Stimulated activated CD8-positive, alpha-beta memory T cell treated with anti-CD3 and anti-CD28 coated beads, Interleukin-15, amount 100 ng/mL, for 48 hours (primary cell): ENCODE results near the gene HLA-DPB1.
A peak's percentile ranks its signal among the peaks of the same experiment; 100 is the strongest.
"Not testable (repeated sequence)": the region's sequence is repeated elsewhere in the genome, so short reads cannot be mapped to it uniquely, and the experiment has no call there.

Experiments
- DNase-seq, 2 donors: peaks; one replicate each; pipeline ENCODE4 v3.0.0-alpha.2; 2020; ENCODE audit warnings: low read depth in 2 of 2

Gene HLA-DPB1

DNA sequence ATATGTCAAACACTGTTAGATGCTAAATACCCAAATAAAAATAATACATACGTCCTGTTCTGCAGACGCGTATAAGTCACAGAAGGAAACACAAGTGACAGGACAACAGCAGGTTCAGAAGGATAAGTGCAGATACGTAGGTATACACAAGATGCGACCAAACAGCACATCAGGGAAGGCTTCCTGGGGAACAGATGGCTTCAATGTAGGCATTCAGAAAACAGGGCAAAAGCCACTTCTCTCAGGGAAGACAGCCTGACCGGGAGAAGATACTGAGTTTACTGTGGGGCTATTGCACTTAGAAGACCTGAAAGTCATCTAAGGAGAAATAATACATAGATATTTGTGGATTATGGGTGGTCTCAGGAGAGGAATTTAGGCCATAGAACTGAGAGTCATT is 4.2 kb upstream of the HLA-DPB1 start:
- no peak for DNase-seq

DNA sequence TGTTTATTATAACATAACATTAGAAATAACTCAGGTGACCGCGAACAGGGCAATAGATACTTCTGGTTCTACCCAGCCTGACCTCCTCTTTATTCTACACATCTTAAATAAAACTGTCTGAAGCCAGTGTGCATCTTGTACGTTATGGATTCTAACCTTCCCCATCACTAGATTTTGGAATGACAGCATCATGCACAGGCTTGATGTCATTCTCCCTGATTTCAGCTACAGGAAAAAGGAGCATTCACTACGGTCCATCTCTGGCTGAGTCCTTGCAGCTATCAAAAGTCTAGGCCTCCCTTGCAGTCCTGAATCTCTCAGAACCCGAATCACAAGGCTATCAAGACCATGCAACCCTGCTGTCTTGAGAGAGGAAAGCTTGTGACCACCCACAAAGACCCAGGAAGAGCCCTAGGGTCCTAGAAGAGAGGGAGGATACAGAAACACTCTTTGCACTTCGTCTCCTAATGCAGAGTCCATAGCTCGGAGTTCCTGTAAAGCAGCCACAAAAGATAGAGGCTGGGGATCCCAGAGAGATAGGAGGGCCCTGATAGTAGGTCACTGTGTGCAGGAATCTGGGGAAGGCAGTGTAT is 3.2 kb upstream of the HLA-DPB1 start:
- DNase-seq = no peak

DNA sequence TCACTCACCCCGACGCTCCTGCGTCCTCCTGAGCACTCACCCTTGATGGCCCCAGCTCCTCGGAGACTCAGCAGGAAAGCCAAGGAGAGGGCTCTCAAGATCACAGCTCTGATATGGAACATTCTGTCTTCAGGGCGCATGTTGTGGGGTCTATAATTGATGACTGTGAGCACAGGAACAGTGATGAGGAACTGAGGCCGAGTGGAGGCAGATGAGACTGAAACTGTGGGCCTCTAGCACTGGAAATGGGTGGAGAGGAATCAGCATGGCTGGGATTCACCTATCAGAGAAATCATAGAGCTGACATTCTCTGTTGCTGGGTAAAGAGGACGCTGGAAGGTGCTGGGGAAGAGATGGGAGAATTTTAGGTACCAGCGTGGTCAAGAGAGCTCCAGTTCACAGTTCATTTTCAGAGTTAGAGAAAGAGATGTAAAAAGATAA is 2.3 kb upstream of the HLA-DPB1 start, which contains the start of gene HLA-DPA1:
Gene HLA-DPA1, minus strand, starts transcription at position 219 of the 441 bp plus-strand sequence.
- peak in 1 of 2 donors; percentile 15 for DNase-seq

DNA sequence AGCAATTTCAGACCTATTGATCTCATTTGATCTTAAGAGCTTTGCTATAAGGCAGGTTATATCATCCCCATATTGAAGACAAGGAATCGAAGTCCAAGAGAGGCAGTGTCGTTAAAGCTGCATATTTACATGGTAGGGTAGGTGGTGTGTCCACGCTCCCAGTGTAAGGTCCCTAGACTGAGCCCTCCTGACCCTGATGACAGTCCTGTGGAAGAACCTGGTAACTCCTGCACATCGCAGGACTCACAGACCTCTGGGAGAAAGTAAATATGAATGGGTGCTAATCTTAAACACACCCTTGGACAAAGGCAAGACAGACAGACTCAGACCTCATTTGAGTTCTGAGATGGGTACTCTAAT is 602 bp upstream of the HLA-DPB1 start:
- DNase-seq = no peak

DNA sequence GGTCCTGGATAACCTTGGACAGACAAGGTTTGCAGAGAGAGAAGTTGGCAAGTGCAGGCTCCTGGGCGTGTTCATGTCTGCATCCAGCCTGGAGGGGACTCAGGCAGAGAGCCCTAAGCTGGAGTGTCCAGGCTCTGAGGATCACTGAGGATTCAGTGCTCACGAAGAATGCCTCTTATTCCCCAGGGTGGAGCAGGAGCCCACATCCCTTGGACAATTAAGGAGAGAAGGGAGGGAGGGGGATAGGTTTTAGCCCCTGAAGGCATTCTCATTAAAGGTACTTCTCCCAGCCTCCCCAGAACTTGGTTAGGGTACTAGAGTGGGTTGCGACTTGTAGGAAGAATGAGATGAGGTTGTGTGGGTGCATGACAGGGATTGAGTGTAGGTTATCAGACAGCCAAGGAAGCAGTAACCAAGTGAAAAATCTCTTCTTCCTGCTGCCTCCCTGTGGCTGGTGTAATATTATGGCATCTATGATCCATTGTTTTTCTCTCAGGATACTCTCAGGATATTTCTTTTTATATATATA is 680 bp downstream of the HLA-DPB1 start:
- no peak for DNase-seq

DNA sequence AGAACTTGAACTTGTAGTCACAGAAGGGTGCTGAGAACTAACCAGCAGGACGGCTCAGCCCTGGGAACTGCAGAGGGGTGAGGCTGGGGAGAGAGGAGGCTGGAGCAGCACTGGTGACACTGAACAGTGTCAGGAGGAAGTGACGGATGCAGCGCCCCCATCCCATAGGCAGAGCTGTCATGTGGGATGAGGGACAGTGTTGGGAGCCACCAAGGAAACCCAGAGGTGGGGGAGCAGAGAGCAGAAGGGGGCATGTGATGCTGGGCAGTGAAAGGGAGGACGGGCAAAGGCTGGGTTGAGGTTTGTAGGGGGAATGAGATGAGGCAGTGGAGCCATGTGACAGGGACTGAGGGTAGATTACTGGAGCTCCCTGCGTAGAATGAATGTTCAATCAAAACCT is 2.1 kb downstream of the HLA-DPB1 start:
- DNase-seq = no peak

DNA sequence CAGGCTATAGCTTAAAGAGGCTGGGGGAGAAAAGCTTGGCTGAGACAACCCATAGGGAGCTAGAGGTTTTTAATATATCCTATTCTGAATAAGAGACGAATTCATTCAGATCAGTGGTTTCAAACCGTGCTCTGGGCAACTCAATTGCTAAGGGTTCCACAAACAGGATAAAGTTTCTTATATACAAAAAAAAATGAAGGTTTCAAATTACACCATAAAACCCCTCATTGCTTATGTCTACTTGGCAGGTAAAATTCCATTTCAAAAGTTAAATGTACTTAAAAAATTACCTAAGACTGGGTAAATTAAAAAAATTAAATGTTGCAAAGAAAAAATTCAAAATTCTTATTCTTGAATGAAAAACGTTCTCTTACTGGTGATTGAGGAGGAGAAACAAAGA is 2.7 kb downstream of the HLA-DPB1 start:
- DNase-seq = no peak

DNA sequence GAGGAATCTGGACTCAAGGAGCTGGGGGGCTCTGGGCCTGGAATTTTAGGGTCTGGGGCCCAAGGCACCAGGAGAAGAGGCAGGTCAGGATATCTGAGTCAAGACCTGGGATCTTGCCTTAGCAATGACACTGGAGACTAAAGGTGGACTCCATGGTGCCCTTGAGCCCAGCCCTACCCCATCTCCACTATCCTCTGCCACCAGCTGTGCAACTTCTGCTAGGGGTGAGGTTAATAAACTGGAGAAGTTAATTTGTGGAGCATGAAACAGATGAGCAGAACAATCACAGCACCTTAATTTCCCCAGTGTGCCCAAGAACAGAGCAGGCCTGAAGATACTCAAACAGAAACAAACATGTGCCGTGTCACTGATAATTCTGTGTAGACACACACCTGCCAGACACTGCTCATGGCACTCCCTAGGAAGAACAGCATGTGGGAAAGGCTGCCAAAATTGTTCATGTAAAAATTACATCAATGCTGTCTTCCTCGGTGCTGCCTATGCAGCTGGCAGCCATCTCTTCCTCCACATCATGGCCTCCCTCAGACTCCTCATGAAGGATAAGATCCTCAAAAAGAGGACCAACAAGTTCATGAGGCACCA is 3.2 kb downstream of the HLA-DPB1 start:
- no peak for DNase-seq

DNA sequence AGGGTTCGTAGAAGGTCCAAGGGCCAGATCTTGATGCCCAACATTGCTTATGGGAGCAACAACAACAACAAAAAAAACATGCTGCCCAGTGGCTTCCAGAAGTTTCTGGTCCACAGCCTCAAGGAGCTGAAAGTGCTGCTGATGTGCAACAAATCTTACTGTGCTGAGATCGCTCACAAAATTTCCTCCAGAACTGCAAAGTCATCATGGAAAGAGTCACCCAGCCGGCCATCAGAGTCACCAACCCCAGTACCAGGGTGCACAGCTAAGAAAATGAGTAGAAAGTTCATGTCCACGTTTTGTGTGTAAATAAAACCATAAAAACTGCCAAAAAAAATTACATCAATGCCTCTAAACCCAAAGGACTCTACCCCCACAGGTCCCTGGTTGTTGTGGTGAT is 3.8 kb downstream of the HLA-DPB1 start:
- DNase-seq = no peak

DNA sequence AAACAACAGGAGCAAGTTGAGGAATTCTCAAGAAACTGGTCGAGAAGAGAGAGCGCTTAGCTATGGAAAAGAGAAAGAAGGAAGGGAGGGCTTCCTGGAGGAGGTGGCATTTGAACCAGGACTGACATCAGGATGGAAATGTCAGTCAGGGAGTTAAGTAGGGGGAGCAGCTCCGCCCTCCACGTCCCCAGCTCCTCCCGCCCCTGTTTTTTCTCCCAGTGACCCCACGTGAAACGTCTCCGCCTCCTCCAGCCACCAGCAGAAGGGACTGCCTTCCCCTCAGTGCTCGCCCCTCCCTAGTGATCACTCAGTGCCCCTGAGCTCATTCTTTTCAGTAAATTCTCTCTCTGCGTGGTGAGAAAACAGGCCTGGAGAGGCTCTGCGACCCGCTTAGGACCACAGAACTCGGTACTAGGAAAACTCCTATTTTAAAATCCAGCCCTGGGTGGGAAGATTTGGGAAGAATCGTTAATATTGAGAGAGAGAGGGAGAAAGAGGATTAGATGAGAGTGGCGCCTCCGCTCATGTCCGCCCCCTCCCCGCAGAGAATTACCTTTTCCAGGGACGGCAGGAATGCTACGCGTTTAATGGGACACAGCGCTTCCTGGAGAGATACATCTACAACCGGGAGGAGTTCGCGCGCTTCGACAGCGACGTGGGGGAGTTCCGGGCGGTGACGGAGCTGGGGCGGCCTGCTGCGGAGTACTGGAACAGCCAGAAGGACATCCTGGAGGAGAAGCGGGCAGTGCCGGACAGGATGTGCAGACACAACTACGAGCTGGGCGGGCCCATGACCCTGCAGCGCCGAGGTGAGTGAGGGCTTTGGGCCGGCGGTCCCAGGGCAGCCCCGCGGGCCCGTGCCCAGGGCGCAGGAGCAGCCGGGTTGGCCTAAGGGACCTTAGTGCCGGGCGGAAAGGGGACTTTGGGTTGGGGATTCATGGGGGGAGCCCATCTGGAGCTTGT is 4.6 kb downstream of the HLA-DPB1 start:
- DNase-seq = no peak

DNA sequence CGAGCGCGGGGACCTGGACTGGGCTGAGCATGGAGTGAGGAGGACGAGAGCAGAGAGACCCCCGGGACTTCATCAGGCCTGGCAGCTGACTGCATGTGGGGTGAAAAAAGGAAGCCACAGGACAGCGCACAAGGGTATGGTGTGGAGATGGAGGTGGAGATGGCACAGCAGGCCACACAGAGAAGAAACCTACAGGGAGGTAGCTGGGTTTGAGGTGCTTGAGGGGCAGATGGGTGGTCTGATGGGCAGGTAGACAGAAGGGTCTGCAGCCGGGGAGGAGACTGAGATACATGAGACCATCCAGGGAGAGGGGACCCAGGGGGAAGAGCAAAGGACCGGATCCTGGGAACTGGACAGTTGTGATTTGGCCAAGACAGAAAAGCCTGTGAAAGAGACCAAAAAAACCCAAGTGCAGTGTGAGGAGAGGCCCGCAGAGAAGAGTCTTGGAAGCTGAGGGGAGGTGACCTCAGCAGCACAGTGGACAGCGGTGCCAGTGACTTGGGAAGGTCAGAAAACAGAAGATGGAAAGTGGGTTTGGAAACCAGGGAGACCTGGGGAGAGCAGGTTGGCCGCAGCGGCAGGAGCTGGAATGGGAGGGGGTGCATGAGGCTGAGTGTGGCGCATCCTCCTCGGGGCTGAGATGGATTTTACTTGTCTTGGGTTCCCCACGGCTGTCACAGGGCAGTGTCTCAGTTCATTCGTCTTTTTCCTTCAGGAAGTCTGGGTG is 5.5 kb downstream of the HLA-DPB1 start:
- DNase-seq = no peak

DNA sequence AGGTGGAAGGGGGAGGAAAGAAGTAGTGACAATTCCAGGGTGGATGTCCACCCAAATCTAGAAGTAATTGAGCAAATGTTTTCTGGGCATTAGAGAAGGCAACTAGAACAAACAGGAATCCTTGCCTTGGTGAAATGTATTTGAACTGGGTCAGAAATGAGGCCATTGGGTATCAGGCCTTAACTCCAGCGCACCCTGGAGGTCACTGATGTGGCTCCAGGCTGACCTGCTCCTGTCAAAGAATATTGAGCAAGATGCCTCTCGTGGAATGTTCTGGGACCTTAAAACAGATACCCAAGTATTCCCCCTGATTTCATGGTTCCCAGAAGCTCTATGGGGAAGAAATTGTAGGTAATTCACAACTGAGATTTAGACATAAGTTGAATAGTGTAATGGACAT is 6.9 kb downstream of the HLA-DPB1 start:
- no peak for DNase-seq

DNA sequence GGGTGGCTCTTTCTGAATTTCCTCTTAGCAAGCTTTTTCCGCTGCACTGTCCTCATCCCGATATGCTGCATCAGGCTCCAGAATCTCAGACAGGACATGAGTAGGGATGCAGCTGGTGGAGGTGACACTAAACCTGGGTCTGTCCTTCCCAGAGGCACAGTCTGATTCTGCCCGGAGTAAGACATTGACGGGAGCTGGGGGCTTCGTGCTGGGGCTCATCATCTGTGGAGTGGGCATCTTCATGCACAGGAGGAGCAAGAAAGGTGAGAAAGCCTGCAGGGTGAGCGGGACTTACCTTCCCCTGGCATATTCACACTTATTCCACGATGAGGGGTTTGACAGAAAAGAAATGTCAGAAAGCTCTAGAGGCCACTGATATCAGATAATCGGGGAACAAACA is 9.8 kb downstream of the HLA-DPB1 start:
- DNase-seq = no peak

DNA sequence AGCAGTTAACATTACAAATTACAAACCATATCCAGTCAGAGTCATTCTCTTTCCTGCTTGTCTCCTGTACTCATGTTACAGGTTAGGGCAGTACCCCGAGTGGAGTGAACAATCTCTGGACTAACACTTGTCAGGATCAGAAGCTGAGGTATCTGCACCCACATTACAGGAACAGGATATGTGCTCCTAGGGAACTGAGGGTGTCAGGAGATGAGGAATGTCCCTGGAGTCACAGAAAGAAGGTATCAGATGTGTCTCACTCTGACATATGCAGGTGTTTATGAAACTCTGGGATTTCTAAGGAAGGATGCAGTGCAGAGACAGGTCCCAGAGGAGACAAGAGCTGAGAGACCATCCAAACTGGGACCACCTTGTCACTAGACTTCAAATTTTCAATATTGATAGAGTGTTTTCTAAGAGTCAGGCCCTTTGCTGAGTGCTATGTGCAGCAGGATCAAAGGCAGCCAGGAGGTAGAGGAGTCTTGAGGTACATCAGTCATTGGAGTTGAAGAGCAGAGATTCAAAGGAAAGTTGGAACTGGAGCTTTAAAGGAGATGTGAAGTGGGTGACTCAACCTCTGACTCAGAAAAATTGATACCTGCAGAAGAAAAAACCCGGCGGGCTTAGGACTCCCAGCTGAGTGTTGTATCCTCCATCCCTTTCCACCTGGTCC is 12.6 kb downstream of the HLA-DPB1 start:
- DNase-seq = no peak

DNA sequence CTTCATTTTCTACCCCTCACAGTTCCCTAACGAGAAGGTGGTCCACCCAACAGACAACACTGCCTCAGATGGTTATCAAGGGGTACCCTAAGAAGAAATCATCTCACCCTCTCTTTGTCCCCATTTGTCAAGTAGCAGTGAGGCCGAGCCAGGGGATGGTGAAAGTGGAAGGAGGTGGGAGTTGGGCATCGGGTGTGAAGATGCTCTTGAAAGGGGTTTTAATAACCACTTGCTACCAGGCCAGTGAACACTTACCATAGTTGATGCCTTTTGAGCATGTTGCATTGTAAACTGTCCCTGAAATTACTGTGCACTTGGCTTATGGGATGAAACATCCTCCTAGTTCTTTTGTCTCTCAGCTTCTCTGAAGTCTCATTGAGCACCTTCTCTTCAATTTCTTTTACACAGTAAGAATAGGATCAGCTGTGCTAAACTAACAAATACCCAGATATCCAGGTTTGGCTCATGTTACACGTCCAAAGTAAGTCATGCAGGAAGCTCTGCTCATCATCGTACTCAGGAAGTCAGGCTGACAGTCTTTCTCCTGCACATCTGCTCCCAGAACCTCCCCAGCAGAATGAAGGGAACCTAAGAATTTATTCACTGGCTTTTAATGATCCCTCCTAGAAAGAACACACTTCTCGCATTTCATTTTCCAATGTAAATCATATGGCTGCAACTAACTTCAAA is 13.3 kb downstream of the HLA-DPB1 start:
- DNase-seq = no peak

DNA sequence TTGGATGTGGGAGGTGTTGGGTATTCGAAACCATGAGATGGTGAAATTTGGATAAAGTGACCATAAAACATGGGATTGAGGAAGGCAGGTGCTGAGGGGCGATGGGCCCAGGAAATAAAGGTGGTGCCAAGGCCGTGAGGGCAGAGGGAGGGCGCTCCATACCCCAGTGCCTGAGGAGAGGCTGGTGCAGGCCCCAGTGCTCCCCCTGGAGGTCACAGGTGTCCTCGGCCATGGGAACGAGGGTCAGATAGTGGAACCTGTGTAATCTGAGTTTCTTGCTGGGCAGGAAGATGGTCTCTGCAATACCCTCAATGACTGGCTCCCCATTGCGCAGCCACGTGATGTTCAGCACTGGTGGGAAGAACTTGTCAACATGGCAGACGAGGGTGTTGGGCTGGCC is 16.2 kb downstream of the HLA-DPB1 start:
- peak; percentile 39 to 45 for DNase-seq

DNA sequence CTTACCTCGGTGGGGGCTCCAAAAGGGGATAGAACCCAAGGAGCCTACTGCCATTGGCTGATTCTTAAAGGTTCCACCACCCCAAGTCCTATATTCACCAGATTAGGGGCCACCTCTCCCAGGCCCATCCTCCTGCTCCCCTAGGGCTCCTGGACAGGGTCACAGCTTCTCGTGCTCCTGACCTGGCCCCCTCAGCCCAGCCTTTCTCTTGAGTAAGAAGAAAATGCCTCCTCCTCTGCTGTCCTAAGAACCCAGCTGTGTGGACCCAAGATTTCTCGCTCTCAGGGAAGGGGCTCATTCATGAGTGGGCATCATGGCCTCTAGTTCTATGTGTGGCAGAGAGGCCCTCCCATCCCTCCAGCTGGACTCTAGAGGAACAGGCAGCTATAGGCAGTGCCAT is 16.6 kb downstream of the HLA-DPB1 start:
- DNase-seq = no peak

DNA sequence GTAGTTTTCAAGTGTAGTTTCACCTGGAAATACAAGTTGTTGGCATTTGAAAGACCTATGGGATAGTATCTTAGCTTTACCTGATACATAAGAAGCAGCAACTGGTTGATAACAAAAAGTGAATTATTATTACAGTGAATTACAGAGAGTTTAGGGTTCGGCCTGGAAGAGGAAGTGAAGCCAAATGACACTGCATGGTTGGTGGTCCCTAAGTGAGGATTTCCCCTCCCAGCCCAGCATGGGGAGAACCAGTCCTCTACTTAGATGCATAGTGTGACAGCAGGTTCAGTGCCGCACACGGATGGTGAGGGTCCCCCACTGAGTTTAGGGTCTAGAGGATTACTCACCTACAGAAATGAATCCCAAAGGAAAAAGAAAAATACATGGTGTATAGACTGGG is 18.1 kb downstream of the HLA-DPB1 start:
- DNase-seq = no peak

DNA sequence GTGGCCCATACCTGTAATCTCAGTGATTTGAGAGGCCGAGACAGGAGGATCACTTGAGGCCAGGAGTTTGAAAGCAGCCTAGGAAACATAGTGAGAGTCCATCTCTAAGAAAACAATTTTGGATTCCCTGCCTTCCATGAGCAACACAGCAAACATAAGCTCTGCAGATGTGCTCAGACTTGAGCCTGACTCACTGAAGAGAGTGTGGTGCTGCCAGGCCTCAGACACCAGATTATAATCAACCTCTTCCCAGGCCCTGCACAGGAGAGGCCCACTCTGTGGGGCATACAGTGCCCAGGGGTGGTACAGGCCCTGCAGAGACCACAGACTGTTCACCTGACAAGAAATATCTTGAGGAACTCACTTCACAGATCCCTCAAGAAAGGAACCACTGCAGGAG is 19.9 kb downstream of the HLA-DPB1 start:
- DNase-seq = no peak

DNA sequence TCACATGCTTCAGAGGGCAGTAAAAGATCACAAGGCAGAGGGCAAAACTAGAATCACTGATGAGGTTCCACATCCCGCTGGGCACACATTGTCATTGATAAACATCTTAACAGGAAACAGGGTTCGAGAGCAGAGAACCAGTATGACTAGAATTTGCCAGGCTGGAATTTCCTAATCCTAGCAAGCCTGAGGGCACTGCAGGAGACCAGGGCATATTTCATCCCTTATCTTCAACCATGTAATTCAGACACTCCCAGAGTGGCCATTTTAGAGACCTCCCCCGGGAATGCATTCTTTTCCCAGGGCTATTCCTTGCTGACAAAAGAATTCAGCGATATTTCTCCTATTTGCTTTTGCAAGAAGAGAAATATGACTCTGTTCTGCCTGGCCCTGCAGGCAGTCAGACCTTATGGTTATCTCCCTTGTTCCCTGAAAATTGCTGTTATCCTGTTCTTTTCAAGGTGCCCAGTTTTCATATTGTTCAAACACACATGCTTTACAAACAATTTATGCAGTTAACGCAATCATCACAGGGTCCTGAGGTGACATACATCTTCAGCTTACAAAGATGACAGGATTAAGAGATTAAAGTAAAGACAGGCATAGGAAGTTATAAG is 25.4 kb downstream of the HLA-DPB1 start:
- DNase-seq = not testable (repeated sequence)
